KOPT-K1 (cell line): ENCODE results near the gene SLC49A4.
"Not testable (repeated sequence)": the region's sequence is repeated elsewhere in the genome, so short reads cannot be mapped to it uniquely, and the experiment has no call there.

Experiments
- H3K27ac ChIP-seq: fragments of 200-600 bp; sonication (generic); 2 replicates; pipeline ENCODE4 v1.5.1; 2016; ENCODE audit warnings: antibody characterized with exemption, mild to moderate bottlenecking, low read depth, low read length; ENCODE audit not compliant: poor library complexity, severe bottlenecking
- H3K36me3 ChIP-seq: fragments of 200-600 bp; sonication (generic); 2 replicates; pipeline ENCODE4 v1.5.1; 2017; ENCODE audit warnings: antibody characterized with exemption, mild to moderate bottlenecking, low read length, moderate library complexity; ENCODE audit not compliant: insufficient read depth
- H3K9me3 ChIP-seq: fragments of 200-600 bp; sonication (generic); 2 replicates; pipeline ENCODE4 v1.5.1; 2017; ENCODE audit warnings: antibody characterized with exemption, low read length, mild to moderate bottlenecking; ENCODE audit not compliant: insufficient read depth, poor library complexity, severe bottlenecking

The SLC49A4 gene, protein sequence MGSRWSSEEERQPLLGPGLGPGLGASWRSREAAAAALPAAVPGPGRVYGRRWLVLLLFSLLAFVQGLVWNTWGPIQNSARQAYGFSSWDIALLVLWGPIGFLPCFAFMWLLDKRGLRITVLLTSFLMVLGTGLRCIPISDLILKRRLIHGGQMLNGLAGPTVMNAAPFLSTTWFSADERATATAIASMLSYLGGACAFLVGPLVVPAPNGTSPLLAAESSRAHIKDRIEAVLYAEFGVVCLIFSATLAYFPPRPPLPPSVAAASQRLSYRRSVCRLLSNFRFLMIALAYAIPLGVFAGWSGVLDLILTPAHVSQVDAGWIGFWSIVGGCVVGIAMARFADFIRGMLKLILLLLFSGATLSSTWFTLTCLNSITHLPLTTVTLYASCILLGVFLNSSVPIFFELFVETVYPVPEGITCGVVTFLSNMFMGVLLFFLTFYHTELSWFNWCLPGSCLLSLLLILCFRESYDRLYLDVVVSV

DNA sequence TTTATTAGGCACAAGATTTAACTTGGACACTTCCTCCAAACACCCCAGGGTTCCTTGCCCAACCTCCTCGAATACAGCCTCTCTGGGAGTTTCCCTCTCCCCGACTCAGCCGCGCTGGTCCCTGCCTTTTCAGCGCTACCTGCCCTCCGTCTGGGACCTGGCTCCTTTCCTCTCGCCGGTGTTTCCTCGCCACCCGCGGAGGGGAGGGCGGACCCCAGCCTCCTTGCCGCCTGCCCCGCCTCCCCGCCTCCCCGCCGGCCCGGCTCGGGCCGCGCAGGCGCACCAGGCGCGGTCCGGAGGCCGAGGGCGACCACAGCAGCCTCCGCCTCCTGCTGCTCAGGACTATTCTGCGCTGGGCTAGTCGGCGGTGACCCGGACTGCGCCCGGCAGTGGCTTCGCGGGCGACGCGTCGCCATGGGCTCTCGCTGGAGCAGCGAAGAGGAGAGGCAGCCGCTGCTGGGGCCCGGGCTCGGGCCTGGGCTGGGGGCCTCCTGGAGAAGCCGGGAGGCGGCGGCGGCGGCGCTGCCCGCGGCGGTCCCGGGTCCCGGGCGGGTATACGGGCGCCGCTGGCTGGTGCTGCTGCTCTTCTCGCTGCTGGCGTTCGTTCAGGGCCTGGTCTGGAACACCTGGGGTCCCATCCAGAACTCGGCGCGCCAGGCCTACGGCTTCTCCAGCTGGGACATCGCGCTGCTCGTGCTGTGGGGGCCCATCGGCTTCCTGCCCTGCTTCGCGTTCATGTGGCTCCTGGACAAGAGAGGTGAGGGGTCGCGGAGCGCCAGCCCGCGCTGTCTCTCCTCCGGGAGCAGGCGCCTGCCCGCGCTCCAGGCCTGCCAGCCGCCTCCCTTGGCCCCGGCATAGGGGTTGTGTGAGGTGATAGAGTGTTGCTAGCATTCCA lies at the start of gene SLC49A4:
SLC49A4 (plus strand) TSS at position 291 of the 895 bp plus-strand sequence; CDS start at position 415, 124 bp downstream.
- no peaks in the 10 kb centered on the region for H3K9me3 ChIP-seq
- H3K36me3 ChIP-seq = no peaks in the 10 kb centered on the region
- H3K27ac ChIP-seq = peak within 1 kb of the TSS; percentile 56

- Histone ChIP-seq H3K9me3 (no peaks in the 10 kb centered on the region), H3K27ac (no peak overlapping the region), H3K36me3 (peaks cover 18% of the 10 kb centered on the region)
Observed at GRCh38 chr3:122745369-122746021, 49.4 kb upstream of the SLC49A4 start.

DNA sequence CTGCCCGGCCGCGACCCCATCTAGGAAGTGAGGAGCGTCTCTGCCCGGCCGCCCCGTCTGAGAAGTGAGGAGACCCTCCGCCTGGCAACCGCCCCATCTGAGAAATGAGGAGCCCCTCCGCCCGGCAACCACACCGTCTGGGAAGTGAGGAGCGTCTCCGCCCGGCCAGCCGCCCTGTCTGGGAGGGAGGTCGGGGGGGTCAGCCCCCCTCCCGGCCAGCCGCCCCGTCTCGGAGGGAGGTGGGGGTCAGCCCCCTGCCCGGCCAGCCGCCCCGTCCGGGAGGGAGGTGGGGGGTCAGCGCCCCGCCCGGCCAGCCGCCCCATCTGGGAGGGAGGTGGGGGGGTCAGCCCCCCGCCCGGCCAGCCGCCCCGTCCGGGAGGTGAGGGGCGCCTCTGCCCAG lies 47.6 kb upstream of the SLC49A4 start:
- H3K27ac ChIP-seq, H3K9me3 ChIP-seq: not testable (repeated sequence)

GRCh38 chr3:122748347-122748746 lies 46.5 kb upstream of the SLC49A4 start:
- Histone ChIP-seq H3K36me3 (0 out of 2 replicates have a peak, but pooled peaks cover 3% of the 10 kb centered on the region), H3K9me3 (no peaks in the 10 kb centered on the region), H3K27ac (no peak overlapping the region)

More for the DNA sequence above, 47.6 kb upstream of the SLC49A4 start:
- H3K36me3 ChIP-seq = peaks cover 13% of the 10 kb centered on the region

- H3K27ac ChIP-seq = no peak overlapping the region
- H3K36me3 ChIP-seq = peaks cover 18% of the 10 kb centered on the region; the same call in 1 of the 2 replicates
- H3K9me3 ChIP-seq = no peaks in the 10 kb centered on the region
Observed at GRCh38 chr3:122754929-122755328, 39.9 kb upstream of the SLC49A4 start.

DNA sequence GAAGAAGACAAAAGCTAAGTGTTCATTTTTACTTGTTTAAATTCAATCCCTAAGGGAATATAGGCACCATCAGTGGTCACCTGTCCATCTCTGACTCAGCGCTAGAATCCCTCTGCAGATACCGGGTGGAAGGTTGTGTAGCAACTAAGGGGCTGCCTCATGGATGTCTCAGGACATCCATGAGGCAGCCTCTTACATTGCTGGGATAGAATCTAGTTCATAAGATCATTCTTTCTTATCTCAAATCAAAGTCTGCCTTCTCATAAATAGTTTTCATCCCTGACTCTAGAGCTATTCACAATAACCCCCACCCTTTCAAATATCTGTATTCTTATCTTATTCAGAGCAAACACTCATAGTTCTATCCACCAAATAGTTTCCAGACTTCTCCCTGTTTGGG lies 39.4 kb upstream of the SLC49A4 start:
- H3K9me3 ChIP-seq = no peaks in the 10 kb centered on the region
- peaks cover 18% of the 10 kb centered on the region; the same call in 1 of the 2 replicates for H3K36me3 ChIP-seq
- H3K27ac ChIP-seq = no peak overlapping the region

GRCh38 chr3:122758877-122759560 lies 35.9 kb upstream of the SLC49A4 start:
- Histone ChIP-seq H3K36me3 (peaks cover 12% of the 10 kb centered on the region; the same call in 1 of the 2 replicates), H3K27ac (no peak overlapping the region)

DNA sequence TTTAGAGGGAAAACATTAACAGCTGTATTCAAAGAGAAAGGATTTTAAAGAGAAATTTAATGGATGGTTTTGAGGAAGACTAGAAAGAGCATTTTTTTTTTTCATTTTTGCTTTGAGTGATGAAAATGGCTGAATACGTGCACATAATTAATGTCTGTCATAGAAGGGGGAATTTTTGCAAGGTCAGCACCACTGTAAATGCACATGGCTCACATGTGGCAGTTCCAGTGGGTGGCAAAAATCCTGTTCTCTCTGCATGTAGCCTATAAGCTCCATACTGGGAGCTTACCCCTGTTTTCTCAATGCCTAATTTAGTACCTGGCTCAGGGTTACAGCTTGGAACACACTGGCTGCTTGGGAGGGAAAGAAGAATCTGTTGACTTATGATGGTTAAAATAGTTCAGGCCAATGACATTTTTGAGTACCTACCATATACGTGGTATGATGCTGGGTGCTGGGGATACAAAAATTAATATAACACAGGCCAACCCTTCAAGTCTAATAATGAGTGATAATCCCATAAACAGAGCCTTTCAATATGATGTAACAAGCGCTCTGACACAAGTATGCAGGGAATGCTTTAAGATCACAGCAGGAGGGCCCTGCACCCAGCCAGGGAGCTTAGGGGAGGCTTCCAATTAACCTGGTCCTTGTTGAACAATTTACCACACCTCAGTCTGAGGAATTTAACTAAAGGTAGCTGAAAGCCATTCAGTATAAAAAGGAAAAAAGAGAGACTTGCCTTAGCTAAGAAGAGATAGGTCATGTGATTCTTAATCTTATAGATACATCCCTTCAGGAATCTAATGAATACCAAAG lies 34.2 kb upstream of the SLC49A4 start:
- Histone ChIP-seq H3K36me3 (peaks cover 4% of the 10 kb centered on the region; the same call in 1 of the 2 replicates), H3K9me3 (no peaks in the 10 kb centered on the region), H3K27ac (no peak overlapping the region)

More at GRCh38 chr3:122758877-122759560, 35.9 kb upstream of the SLC49A4 start:
- no peaks in the 10 kb centered on the region for H3K9me3 ChIP-seq

GRCh38 chr3:122766430-122766829 lies 28.4 kb upstream of the SLC49A4 start:
- Histone ChIP-seq H3K36me3 (no peaks in the 10 kb centered on the region), H3K9me3 (no peaks in the 10 kb centered on the region), H3K27ac (no peak overlapping the region)

- H3K36me3 ChIP-seq = no peaks in the 10 kb centered on the region
- H3K9me3 ChIP-seq = no peaks in the 10 kb centered on the region
- no peak overlapping the region for H3K27ac ChIP-seq
Observed at GRCh38 chr3:122767540-122768372, 27.1 kb upstream of the SLC49A4 start.

DNA sequence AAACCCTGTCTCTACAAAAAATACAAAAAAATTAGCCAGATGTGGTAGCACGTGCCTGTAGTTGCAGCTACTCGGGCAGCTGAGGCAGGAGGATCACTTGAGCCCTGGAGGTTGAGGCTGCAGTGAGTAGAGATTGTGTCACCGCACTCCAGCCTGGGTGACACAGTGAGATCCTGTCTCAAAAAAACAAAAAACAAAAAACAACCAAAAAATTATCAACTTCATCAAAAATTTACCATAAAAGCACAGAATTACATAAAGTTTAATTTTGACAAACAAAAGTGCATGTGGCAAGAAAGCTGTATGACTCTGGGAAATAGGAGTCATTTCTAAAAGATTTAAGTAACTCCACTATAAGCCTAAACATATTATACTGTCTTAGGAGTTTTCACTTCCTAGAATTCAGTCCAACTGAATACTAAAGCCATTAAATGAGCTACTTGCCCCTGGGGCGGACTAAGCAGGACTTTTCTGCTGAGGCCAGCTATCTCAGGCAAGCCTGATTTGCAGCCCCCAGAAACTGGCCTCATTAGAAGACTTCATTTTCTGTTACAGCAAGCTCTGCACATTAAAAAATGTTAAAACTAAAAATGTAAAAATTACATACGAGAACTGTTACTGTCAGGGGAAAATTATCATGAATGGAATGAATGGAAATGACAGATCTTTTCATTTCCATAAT lies 24.2 kb upstream of the SLC49A4 start:
- H3K9me3 ChIP-seq = no peaks in the 10 kb centered on the region

DNA sequence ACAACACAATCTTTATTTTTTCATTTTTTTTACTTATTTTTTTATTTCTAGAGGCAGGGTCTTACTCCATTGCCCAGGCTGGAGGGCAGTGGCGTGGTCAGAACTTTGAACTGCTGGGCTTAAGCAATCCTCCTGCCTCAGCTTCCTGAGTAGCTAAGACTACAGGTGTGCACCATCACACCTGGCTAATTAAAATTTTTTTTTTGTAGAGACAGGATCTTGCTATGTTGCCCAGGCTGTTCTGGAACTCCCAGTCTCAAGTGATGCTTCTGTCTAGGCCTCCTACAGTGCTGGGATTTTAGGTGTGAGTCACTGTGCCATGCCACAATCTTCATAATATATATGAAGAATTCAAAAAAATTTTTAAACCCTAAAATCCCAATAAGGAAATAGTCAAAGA lies 22.0 kb upstream of the SLC49A4 start:
- no peaks in the 10 kb centered on the region for H3K36me3 ChIP-seq
- H3K9me3 ChIP-seq = no peaks in the 10 kb centered on the region
- no peak overlapping the region for H3K27ac ChIP-seq

More for the DNA sequence above, 24.2 kb upstream of the SLC49A4 start:
- no peak overlapping the region for H3K27ac ChIP-seq
- H3K36me3 ChIP-seq = no peaks in the 10 kb centered on the region
